ENCODE data around the gene CBARP.

- TF ChIP-seq CTCF (IDR thresholded peaks at IDR 0.05) (no peak), POLR2A (IDR thresholded peaks at IDR 0.05) (no peak)
Measured at GRCh38 chr19:1275260-1275975, 37.6 kb upstream of the CBARP start, which contains the start of gene FAM174C.
